Metanephros (tissue), 1 donor: ENCODE results near the gene UGT1A1. TPM values are rescaled to one million over a fixed set of nuclear protein-coding genes. Genes with fewer than 3 reads are reported as not detected.

Source experiments
- total RNA-seq: library from RNA; depleted of rRNA; stranded (reverse); fragments of >200 nt; gene quantifications from one replicate; pipeline ENCODE4 v1.2.3, GENCODE V29; 2014

The UGT1A1 gene
- 0.18 TPM for total RNA-seq

GRCh38 chr2:233760043-233760442 lies at the start of gene UGT1A1:
Gene UGT1A1, plus strand, starts transcription at chr2:233760270. Its CDS starts 18 bp downstream, at chr2:233760288.

GRCh38 chr2:233712611-233713261 lies 47.3 kb upstream of the UGT1A1 start, which contains the start of gene UGT1A5:
Gene UGT1A5, plus strand, starts transcription at chr2:233712907. Its CDS starts 85 bp downstream, at chr2:233712992.

GRCh38 chr2:233718552-233718951 lies 41.5 kb upstream of the UGT1A1 start, which contains the start of gene UGT1A4:
Gene UGT1A4, plus strand, starts transcription at chr2:233718736. Its CDS starts 85 bp downstream, at chr2:233718821.

DNA sequence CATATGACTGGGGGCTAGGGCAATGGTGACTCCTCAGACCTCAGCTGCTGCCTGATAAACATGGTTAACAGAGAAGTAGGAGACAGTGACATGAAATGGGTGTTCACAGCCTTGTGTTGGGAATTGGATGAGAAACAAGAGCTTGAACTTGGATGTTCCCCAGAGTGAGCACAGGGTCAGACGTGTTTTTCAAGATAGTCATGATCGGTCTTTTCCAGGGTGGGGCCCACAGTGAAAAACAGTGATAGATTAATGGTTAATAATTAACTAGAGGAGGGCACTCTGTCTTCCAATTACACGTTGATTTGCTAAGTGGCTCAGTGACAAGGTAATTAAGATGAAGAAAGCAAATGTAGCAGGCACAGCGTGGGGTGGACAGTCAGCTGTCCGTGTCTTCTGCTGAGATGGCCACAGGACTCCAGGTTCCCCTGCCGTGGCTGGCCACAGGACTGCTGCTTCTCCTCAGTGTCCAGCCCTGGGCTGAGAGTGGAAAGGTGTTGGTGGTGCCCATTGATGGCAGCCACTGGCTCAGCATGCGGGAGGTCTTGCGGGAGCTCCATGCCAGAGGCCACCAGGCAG lies 31.3 kb upstream of the UGT1A1 start, which contains the start of gene UGT1A3:
Gene UGT1A3, plus strand, starts transcription at position 320 of the 579 bp plus-strand sequence. Its CDS starts 85 bp downstream, at position 405.

DNA sequence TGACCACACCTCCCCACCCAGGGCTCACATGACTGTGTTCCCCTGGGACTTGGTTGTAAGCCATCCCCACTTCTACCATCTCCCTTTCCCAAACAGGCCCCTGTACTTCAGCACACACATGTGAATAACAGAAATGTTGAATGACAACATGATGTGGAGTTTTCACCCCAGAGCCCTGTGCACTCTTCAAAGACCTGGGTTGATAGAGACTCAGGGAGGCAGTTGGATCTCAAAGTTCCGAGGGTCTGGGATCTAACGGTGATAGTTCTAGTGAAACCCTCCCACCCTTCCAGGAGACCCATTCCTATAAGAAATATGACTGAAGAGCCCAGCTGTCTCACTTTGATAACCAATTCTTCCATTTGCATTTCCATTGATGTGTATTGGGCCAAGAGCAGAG lies 18.0 kb downstream of the UGT1A1 start, which contains the start of gene MROH2A:
Gene MROH2A, plus strand, starts transcription at position 301 of the 400 bp plus-strand sequence. CDS start 1,029 bp downstream, outside the sequence.

Other genes with a start within 250 kb of the UGT1A1 start
- 54.5 TPM for gene USP40, start 193.5 kb upstream of the UGT1A1 start, total RNA-seq
- gene UGT1A8, start 142.6 kb upstream of the UGT1A1 start, total RNA-seq, result not detected
- gene UGT1A10, start 123.8 kb upstream of the UGT1A1 start, total RNA-seq, result not detected
- gene UGT1A9, start 88.4 kb upstream of the UGT1A1 start, total RNA-seq, result 1.4 TPM
- gene UGT1A7, start 78.4 kb upstream of the UGT1A1 start, total RNA-seq, result not detected
- 3.4 TPM for gene UGT1A6, start 67.4 kb upstream of the UGT1A1 start, total RNA-seq
- gene UGT1A5, start 47.4 kb upstream of the UGT1A1 start, total RNA-seq, result not detected
- 0.29 TPM for gene UGT1A4, start 41.5 kb upstream of the UGT1A1 start, total RNA-seq
- not detected for gene UGT1A3, start 31.2 kb upstream of the UGT1A1 start, total RNA-seq
- gene MROH2A, start 18.1 kb downstream of the UGT1A1 start, total RNA-seq, result 0.53 TPM
- gene HJURP, start 94.3 kb downstream of the UGT1A1 start, total RNA-seq, result 13.3 TPM
- gene TRPM8, start 157.1 kb downstream of the UGT1A1 start, total RNA-seq, result not detected